Mesenchymal stem cell (in vitro differentiated cells and primary cell): Measurements from ENCODE around the gene ALDH5A1.

Experiments used
- DNase-seq: peaks from one replicate; pipeline ENCODE4 v3.0.0-alpha.2; 2013
- H2AFZ ChIP-seq: one replicate; pipeline ENCODE4 v1.6.1; 2013; ENCODE audit warnings: low read depth, mild to moderate bottlenecking, control low read depth, inconsistent platforms, low read length, moderate library complexity
- H2AK5ac ChIP-seq: 2 replicates; pipeline ENCODE4 v1.6.1; 2013; ENCODE audit warnings: low read length, moderate library complexity, mild to moderate bottlenecking, inconsistent platforms; ENCODE audit not compliant: severe bottlenecking
- H2BK120ac ChIP-seq: one replicate; pipeline ENCODE4 v1.6.1; 2013; ENCODE audit warnings: low read depth, mild to moderate bottlenecking, inconsistent platforms, low read length, moderate library complexity
- H2BK12ac ChIP-seq, 2 experiments: one replicate each; pipeline ENCODE4 v1.6.1; 2013; ENCODE audit warnings: inconsistent platforms in 2 of 2, low read length in 2 of 2, mild to moderate bottlenecking in 2 of 2, moderate library complexity in 2 of 2, control low read depth in 1 of 2
- H2BK15ac ChIP-seq: one replicate; pipeline ENCODE4 v1.6.1; 2013; ENCODE audit warnings: mild to moderate bottlenecking, low read depth, inconsistent platforms; ENCODE audit not compliant: poor library complexity, severe bottlenecking
- H2BK5ac ChIP-seq: 2 replicates; pipeline ENCODE4 v1.6.1; 2013; ENCODE audit warnings: low read depth, mild to moderate bottlenecking, low read length, control low read depth, inconsistent platforms; ENCODE audit not compliant: poor library complexity, severe bottlenecking
- H3K14ac ChIP-seq, 2 experiments: one replicate each; pipeline ENCODE4 v1.6.1; 2013; ENCODE audit warnings: inconsistent platforms in 2 of 2, low read length in 2 of 2, control low read depth in 1 of 2, mild to moderate bottlenecking in 1 of 2, moderate library complexity in 1 of 2
- H3K18ac ChIP-seq, 2 experiments: one replicate each; pipeline ENCODE4 v1.6.1; 2013; ENCODE audit warnings: inconsistent platforms in 2 of 2, low read length in 2 of 2, control low read depth in 1 of 2, low read depth in 1 of 2, mild to moderate bottlenecking in 1 of 2
- H3K23ac ChIP-seq, 2 experiments: one replicate each; pipeline ENCODE4 v1.6.1; 2013; ENCODE audit warnings: inconsistent platforms in 2 of 2, low read length in 2 of 2, mild to moderate bottlenecking in 2 of 2, moderate library complexity in 2 of 2, control low read depth in 1 of 2
- H3K27ac ChIP-seq: 2 replicates; pipeline ENCODE4 v1.5.1; 2013; ENCODE audit warnings: mild to moderate bottlenecking, moderate library complexity, low read length, control low read depth, inconsistent platforms; ENCODE audit not compliant: poor library complexity, severe bottlenecking
- H3K27me3 ChIP-seq, 2 experiments: 2 replicates each; pipeline versions ENCODE4 v1.6.1 to v1.7.0; 2013; ENCODE audit warnings: low read length in 2 of 2, mild to moderate bottlenecking in 2 of 2, moderate library complexity in 2 of 2, control low read depth in 1 of 2, inconsistent platforms in 1 of 2; ENCODE audit not compliant: control insufficient read depth in 1 of 2, insufficient read depth in 1 of 2
- H3K36me3 ChIP-seq, 2 experiments: 2 replicates each; pipeline versions ENCODE4 v1.6.1 to v1.7.0; 2013; ENCODE audit warnings: low read length in 2 of 2, control low read depth in 1 of 2, inconsistent platforms in 1 of 2, low read depth in 1 of 2, mild to moderate bottlenecking in 1 of 2; ENCODE audit not compliant: insufficient read depth in 2 of 2, control insufficient read depth in 1 of 2
- H3K4ac ChIP-seq, 2 experiments: one replicate each; pipeline ENCODE4 v1.6.1; 2013; ENCODE audit warnings: inconsistent platforms in 2 of 2, low read length in 2 of 2, mild to moderate bottlenecking in 2 of 2, moderate library complexity in 2 of 2, control low read depth in 1 of 2, low read depth in 1 of 2
- H3K4me1 ChIP-seq: 2 replicates; pipeline ENCODE4 v1.6.1; 2013; ENCODE audit warnings: low read depth, low read length, control low read depth; ENCODE audit not compliant: control insufficient read depth, insufficient read depth
- H3K4me2 ChIP-seq: 2 replicates; pipeline ENCODE4 v1.6.1; 2013; ENCODE audit warnings: low read length, mild to moderate bottlenecking, inconsistent platforms; ENCODE audit not compliant: poor library complexity, severe bottlenecking
- H3K4me3 ChIP-seq, 2 experiments: 2 replicates each; pipeline versions ENCODE4 v1.5.1 to v1.7.0; 2013; ENCODE audit warnings: low read length in 2 of 2, mild to moderate bottlenecking in 2 of 2, control low read depth in 1 of 2, low read depth in 1 of 2; ENCODE audit not compliant: insufficient read depth in 1 of 2
- H3K79me1 ChIP-seq: replicated peaks from 2 replicates; pipeline ENCODE4 v1.6.1; 2013; ENCODE audit warnings: mild to moderate bottlenecking, control low read depth, low read length, inconsistent platforms; ENCODE audit not compliant: poor library complexity, severe bottlenecking
- H3K9ac ChIP-seq: 2 replicates; pipeline ENCODE4 v1.7.0; 2013; ENCODE audit warnings: mild to moderate bottlenecking, low read length, moderate library complexity
- H3K9me3 ChIP-seq: 2 replicates; pipeline ENCODE4 v1.7.0; 2013; ENCODE audit warnings: mild to moderate bottlenecking, low read length; ENCODE audit not compliant: control insufficient read depth
- H4K8ac ChIP-seq: one replicate; pipeline ENCODE4 v1.6.1; 2013; ENCODE audit warnings: inconsistent platforms, mild to moderate bottlenecking, low read length, moderate library complexity
- H4K91ac ChIP-seq: one replicate; pipeline ENCODE4 v1.6.1; 2013; ENCODE audit warnings: mild to moderate bottlenecking, low read length, inconsistent platforms
- WGBS: methylation state at CpG from one replicate; pipeline ENCODE4 v1.1.7; 2013; ENCODE audit warnings: mixed read lengths; 5-methylcytosine and 5-hydroxymethylcytosine counted together

Gene ALDH5A1

GRCh38 chr6:24549674-24550353, 55.0 kb downstream of the ALDH5A1 start:
- WGBS: 87% methylated on average over 11 of the region's 13 CpGs
- H2BK120ac ChIP-seq: no peak overlapping the region
- H3K18ac ChIP-seq: no peak overlapping the region
- no peak overlapping the region for H3K4ac ChIP-seq
- no peak overlapping the region for H3K23ac ChIP-seq
- no peak overlapping the region for H2BK15ac ChIP-seq
- no peak overlapping the region for H2BK5ac ChIP-seq
- no peak overlapping the region for H3K14ac ChIP-seq
- H3K9ac ChIP-seq: no peak overlapping the region
- H3K79me1 ChIP-seq: no peaks in the 10 kb centered on the region
- no peak overlapping the region for H3K4me3 ChIP-seq
- H2AFZ ChIP-seq: no peak overlapping the region
- no peaks in the 10 kb centered on the region for H3K36me3 ChIP-seq
- no peaks in the 10 kb centered on the region for H3K9me3 ChIP-seq
- no peak for DNase-seq
- no peak overlapping the region for H2BK12ac ChIP-seq
- no peak overlapping the region for H4K8ac ChIP-seq
- H4K91ac ChIP-seq: no peak overlapping the region
- H3K4me2 ChIP-seq: no peak overlapping the region
- H3K4me1 ChIP-seq: peaks cover 4% of the 10 kb centered on the region
- H3K27ac ChIP-seq: no peak overlapping the region
- H3K27me3 ChIP-seq: peaks cover 5 to 29% of the 10 kb centered on the region in 2 experiments
- H2AK5ac ChIP-seq: no peak overlapping the region

- 91% methylated on average over 5 of the region's 5 CpGs for WGBS
- Histone ChIP-seq H3K4me1 (peaks cover 4% of the 10 kb centered on the region), H3K36me3 (no peaks in the 10 kb centered on the region), H3K4me2 (no peak overlapping the region), H2BK15ac (no peak overlapping the region), H2BK12ac (no peak overlapping the region), H3K79me1 (no peaks in the 10 kb centered on the region), H4K91ac (no peak overlapping the region), H3K27ac (no peak overlapping the region), H3K4me3 (no peak overlapping the region), H3K9ac (no peak overlapping the region), H2AK5ac (no peak overlapping the region), H2BK5ac (no peak overlapping the region), H3K14ac (no peak overlapping the region), H3K9me3 (no peaks in the 10 kb centered on the region), H2AFZ (no peak overlapping the region), H4K8ac (no peak overlapping the region), H2BK120ac (no peak overlapping the region), H3K18ac (no peak overlapping the region), H3K27me3 (peaks cover 5 to 23% of the 10 kb centered on the region in 2 experiments), H3K23ac (no peak overlapping the region), H3K4ac (no peak overlapping the region)
- DNase-seq: no peak
These were observed 56.4 kb downstream of the ALDH5A1 start for GRCh38 chr6:24551139-24551538.

GRCh38 chr6:24554474-24554873, 59.7 kb downstream of the ALDH5A1 start:
- Histone ChIP-seq H2BK12ac (no peak overlapping the region), H3K4me1 (no peaks in the 10 kb centered on the region), H3K14ac (no peak overlapping the region), H3K18ac (no peak overlapping the region), H3K4me2 (no peak overlapping the region), H3K9me3 (no peaks in the 10 kb centered on the region), H3K36me3 (no peaks in the 10 kb centered on the region), H3K9ac (no peak overlapping the region), H4K91ac (no peak overlapping the region), H3K27ac (no peak overlapping the region), H3K27me3 (no peaks in the 10 kb centered on the region), H2AK5ac (no peak overlapping the region), H3K23ac (no peak overlapping the region), H2BK5ac (no peak overlapping the region), H2AFZ (no peak overlapping the region), H3K79me1 (no peaks in the 10 kb centered on the region), H3K4ac (no peak overlapping the region), H2BK15ac (no peak overlapping the region), H4K8ac (no peak overlapping the region), H2BK120ac (no peak overlapping the region), H3K4me3 (no peak overlapping the region)
- DNase-seq: no peak
- no CpG with 5 or more reads among the region's 1 CpG for WGBS

- Histone ChIP-seq H2AFZ (no peak overlapping the region), H2BK12ac (no peak overlapping the region), H3K23ac (no peak overlapping the region), H2BK5ac (no peak overlapping the region), H3K9me3 (no peaks in the 10 kb centered on the region), H3K14ac (no peak overlapping the region), H3K9ac (no peak overlapping the region), H3K4me2 (no peak overlapping the region), H3K79me1 (no peaks in the 10 kb centered on the region), H4K8ac (no peak overlapping the region), H2BK15ac (no peak overlapping the region), H3K27ac (no peak overlapping the region), H3K36me3 (no peaks in the 10 kb centered on the region), H3K27me3 (no peaks in the 10 kb centered on the region), H3K18ac (no peak overlapping the region), H3K4ac (no peak overlapping the region), H4K91ac (no peak overlapping the region), H3K4me1 (no peaks in the 10 kb centered on the region), H3K4me3 (no peak overlapping the region), H2BK120ac (no peak overlapping the region), H2AK5ac (no peak overlapping the region)
- no peak for DNase-seq
These were observed 63.7 kb downstream of the ALDH5A1 start for GRCh38 chr6:24558516-24558915.
